Thyroid gland (tissue), 4 donors: ENCODE results near the gene TCOF1.

ENCODE experiments used
- POLR2A ChIP-seq, 2 donors: fragments of 450-650 bp; IDR thresholded peaks; one replicate each; pipeline ENCODE4 v1.6.1; 2017; ENCODE audit warnings: antibody characterized with exemption in 2 of 2, mild to moderate bottlenecking in 2 of 2, moderate library complexity in 1 of 2
- TF ChIP-seq, protein P1 (sequence below), 6 experiments: fragments of 200-600 bp in 3 of 6; fragments of 450-650 bp in 3 of 6; sonication (generic) in 3 of 6; IDR thresholded peaks; one replicate each; pipeline ENCODE4 v1.5.1; 2016 to 2019; ENCODE audit warnings: antibody characterized with exemption in 6 of 6, mild to moderate bottlenecking in 2 of 6, inconsistent platforms in 1 of 6, moderate library complexity in 1 of 6

DNA sequence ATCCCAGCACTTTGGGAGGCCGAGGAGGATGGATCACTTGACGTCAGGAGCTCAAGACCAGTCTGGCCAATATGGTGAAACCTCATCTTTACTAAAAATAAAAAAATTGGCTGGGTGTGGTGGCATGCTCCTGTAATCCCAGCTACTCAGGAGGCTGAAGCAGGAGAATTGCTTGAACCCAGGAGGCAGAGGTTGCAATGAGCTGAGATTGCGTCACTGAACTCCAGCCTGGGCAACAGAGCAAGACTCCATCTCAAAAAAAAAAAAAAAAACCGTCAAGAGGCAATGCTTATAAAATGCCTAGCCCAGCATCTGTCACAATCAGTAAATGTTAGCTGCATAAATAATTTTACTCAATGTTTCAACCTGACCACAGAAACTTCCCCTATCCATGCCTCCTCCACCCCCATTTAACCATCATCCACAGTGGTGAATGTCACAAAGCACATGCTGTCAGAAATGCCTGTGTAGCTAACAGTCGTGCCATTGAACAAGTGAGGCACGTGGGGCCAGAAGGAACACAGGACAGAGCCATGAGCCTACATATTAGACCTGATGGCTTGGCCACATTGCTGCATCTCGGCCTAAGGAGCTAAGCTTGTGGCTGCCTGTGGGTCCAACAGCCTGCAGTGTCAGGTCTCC, 16.8 kb upstream of the TCOF1 start:
- TF ChIP-seq, protein P1, sequence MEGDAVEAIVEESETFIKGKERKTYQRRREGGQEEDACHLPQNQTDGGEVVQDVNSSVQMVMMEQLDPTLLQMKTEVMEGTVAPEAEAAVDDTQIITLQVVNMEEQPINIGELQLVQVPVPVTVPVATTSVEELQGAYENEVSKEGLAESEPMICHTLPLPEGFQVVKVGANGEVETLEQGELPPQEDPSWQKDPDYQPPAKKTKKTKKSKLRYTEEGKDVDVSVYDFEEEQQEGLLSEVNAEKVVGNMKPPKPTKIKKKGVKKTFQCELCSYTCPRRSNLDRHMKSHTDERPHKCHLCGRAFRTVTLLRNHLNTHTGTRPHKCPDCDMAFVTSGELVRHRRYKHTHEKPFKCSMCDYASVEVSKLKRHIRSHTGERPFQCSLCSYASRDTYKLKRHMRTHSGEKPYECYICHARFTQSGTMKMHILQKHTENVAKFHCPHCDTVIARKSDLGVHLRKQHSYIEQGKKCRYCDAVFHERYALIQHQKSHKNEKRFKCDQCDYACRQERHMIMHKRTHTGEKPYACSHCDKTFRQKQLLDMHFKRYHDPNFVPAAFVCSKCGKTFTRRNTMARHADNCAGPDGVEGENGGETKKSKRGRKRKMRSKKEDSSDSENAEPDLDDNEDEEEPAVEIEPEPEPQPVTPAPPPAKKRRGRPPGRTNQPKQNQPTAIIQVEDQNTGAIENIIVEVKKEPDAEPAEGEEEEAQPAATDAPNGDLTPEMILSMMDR (IDR thresholded peaks at IDR 0.05), result no peak
- no peak for TF ChIP-seq POLR2A (IDR thresholded peaks at IDR 0.05)
